Tibial nerve (tissue), 3 donors: ENCODE measurements around the gene RBM19.

ENCODE experiments used
- CTCF ChIP-seq, 5 experiments: fragments of 200-600 bp in 3 of 5; fragments of 450-650 bp in 2 of 5; sonication (generic) in 3 of 5; IDR thresholded peaks; one replicate each; pipeline ENCODE4 v1.5.1; 2016 to 2019; ENCODE audit warnings: antibody characterized with exemption in 5 of 5, mild to moderate bottlenecking in 3 of 5, moderate library complexity in 2 of 5
- POLR2A ChIP-seq, 2 donors: fragments of 450-650 bp; IDR thresholded peaks; one replicate each; pipeline ENCODE4 v1.6.1; 2017; ENCODE audit warnings: antibody characterized with exemption in 2 of 2, mild to moderate bottlenecking in 2 of 2, moderate library complexity in 2 of 2

GRCh38 chr12:113940357-113941207, 25.5 kb downstream of the RBM19 start:
- TF ChIP-seq CTCF (IDR thresholded peaks at IDR 0.05): no peak
- TF ChIP-seq POLR2A (IDR thresholded peaks at IDR 0.05): no peak
